HepG2 (cell line): ENCODE measurements around the gene MRPL50. TPM values are rescaled to one million over a fixed set of nuclear protein-coding genes. Genes with fewer than 3 reads are reported as not detected.

ENCODE experiments used
- ATM ChIP-seq: fragments of 450-650 bp; IDR thresholded peaks from 2 replicates; pipeline ENCODE4 v1.7.1; 2017; ENCODE audit warnings: mild to moderate bottlenecking, borderline replicate concordance
- BCL3 ChIP-seq: sonication (generic); formaldehyde crosslinking; IDR thresholded peaks from 2 replicates; pipeline ENCODE4 v1.5.1; 2020; ENCODE audit warnings: mild to moderate bottlenecking, missing genetic modification reagents, moderate library complexity
- CENPT ChIP-seq: sonication (generic); formaldehyde crosslinking; IDR thresholded peaks from 2 replicates; pipeline ENCODE4 v1.8.0; 2022; ENCODE audit warnings: low read depth, mild to moderate bottlenecking, moderate library complexity, missing genetic modification reagents
- CHD4 ChIP-seq: fragments of 200-600 bp; sonication (generic); IDR thresholded peaks from 2 replicates; pipeline ENCODE4 v1.7.0; 2017; ENCODE audit warnings: mild to moderate bottlenecking, low read length, borderline replicate concordance
- FLYWCH1 ChIP-seq: sonication (generic); formaldehyde crosslinking; IDR thresholded peaks from 2 replicates; pipeline ENCODE4 v1.8.1; 2023; ENCODE audit warnings: mild to moderate bottlenecking, missing genetic modification reagents
- GATA4 ChIP-seq: sonication (generic); IDR thresholded peaks from 2 replicates; pipeline ENCODE4 v1.6.1; 2016; ENCODE audit warnings: antibody characterized with exemption, low read depth, borderline replicate concordance
- HNRNPLL ChIP-seq: fragments of 200-400 bp; formaldehyde crosslinking; IDR thresholded peaks from 2 replicates; pipeline ENCODE4 v1.6.1; 2017; ENCODE audit warnings: mild to moderate bottlenecking, low read depth, low read length; ENCODE audit not compliant: poor library complexity, severe bottlenecking
- HOXA7 ChIP-seq: sonication (generic); formaldehyde crosslinking; IDR thresholded peaks from 2 replicates; pipeline ENCODE4 v1.8.1; 2022; ENCODE audit warnings: mild to moderate bottlenecking, missing genetic modification reagents, moderate library complexity
- JUN ChIP-seq: sonication (generic); formaldehyde crosslinking; IDR thresholded peaks from 2 replicates; pipeline ENCODE4 v1.4.0; 2020; ENCODE audit warnings: mild to moderate bottlenecking, missing genetic modification reagents
- MEIS1 ChIP-seq: sonication (generic); formaldehyde crosslinking; IDR thresholded peaks from 2 replicates; pipeline ENCODE4 v1.9.0; 2021; ENCODE audit warnings: mild to moderate bottlenecking, missing genetic modification reagents, moderate library complexity, borderline replicate concordance
- NFATC3 ChIP-seq: sonication (generic); formaldehyde crosslinking; IDR thresholded peaks from 2 replicates; pipeline ENCODE4 v1.5.1; 2020; ENCODE audit warnings: mild to moderate bottlenecking, missing genetic modification reagents
- NONO ChIP-seq, 2 experiments: fragments of 450-650 bp in 1 of 2; sonication (generic) in 1 of 2; formaldehyde crosslinking in 1 of 2; IDR thresholded peaks in 1 of 2; conservative IDR thresholded peaks in 1 of 2; 2 replicates each; pipeline versions ENCODE4 v1.6.1 to v1.8.0; 2017 to 2022; ENCODE audit warnings: mild to moderate bottlenecking in 1 of 2, missing genetic modification reagents in 1 of 2, moderate library complexity in 1 of 2
- SIN3B ChIP-seq: fragments of 150-350 bp; IDR thresholded peaks from 2 replicates; pipeline ENCODE4 v1.6.1; 2014; ENCODE audit warnings: low read length
- SP2 ChIP-seq: sonication (generic); formaldehyde crosslinking; IDR thresholded peaks from 2 replicates; pipeline ENCODE4 v1.5.1; 2020; ENCODE audit warnings: mild to moderate bottlenecking, missing genetic modification reagents
- TMF1 ChIP-seq: sonication (generic); formaldehyde crosslinking; IDR thresholded peaks from 2 replicates; pipeline ENCODE4 v1.8.1; 2022; ENCODE audit warnings: low read depth, missing genetic modification reagents
- ZBTB1 ChIP-seq: sonication (generic); formaldehyde crosslinking; IDR thresholded peaks from 2 replicates; pipeline ENCODE4 v1.4.0; 2020; ENCODE audit warnings: missing genetic modification reagents, borderline replicate concordance
- ZBTB3 ChIP-seq: sonication (generic); formaldehyde crosslinking; IDR thresholded peaks from 2 replicates; pipeline ENCODE4 v1.4.0; 2020; ENCODE audit warnings: low read depth, mild to moderate bottlenecking, moderate library complexity, missing genetic modification reagents, borderline replicate concordance
- ZFP36 ChIP-seq: fragments of 150-350 bp; IDR thresholded peaks from 2 replicates; pipeline ENCODE4 v1.6.1; 2018; ENCODE audit warnings: borderline replicate concordance, low read length, low read depth; ENCODE audit not compliant: partially characterized antibody
- ZHX1 ChIP-seq: sonication (generic); formaldehyde crosslinking; IDR thresholded peaks from 2 replicates; pipeline ENCODE4 v1.8.1; 2022; ENCODE audit warnings: low read depth, mild to moderate bottlenecking, missing genetic modification reagents
- ZNF18 ChIP-seq: sonication (generic); formaldehyde crosslinking; IDR thresholded peaks from 2 replicates; pipeline ENCODE4 v1.8.0; 2022; ENCODE audit warnings: mild to moderate bottlenecking, missing genetic modification reagents; ENCODE audit not compliant: insufficient replicate concordance
- ZNF264 ChIP-seq: sonication (generic); formaldehyde crosslinking; IDR thresholded peaks from 2 replicates; pipeline ENCODE4 v1.4.0; 2020; ENCODE audit warnings: missing genetic modification reagents
- ZNF3 ChIP-seq: IDR thresholded peaks from 2 replicates; pipeline ENCODE4 v1.7.0; 2017; ENCODE audit warnings: inconsistent platforms
- ZNF430 ChIP-seq: sonication (generic); formaldehyde crosslinking; IDR thresholded peaks from 2 replicates; pipeline ENCODE4 v1.9.0; 2021; ENCODE audit warnings: mild to moderate bottlenecking, missing genetic modification reagents
- ZNF496 ChIP-seq: sonication (generic); formaldehyde crosslinking; IDR thresholded peaks from 2 replicates; pipeline ENCODE4 v1.8.1; 2023; ENCODE audit warnings: mild to moderate bottlenecking, moderate library complexity, missing genetic modification reagents; ENCODE audit not compliant: insufficient replicate concordance
- ZNF563 ChIP-seq: sonication (generic); formaldehyde crosslinking; IDR thresholded peaks from 2 replicates; pipeline ENCODE4 v1.8.0; 2022; ENCODE audit warnings: mild to moderate bottlenecking, moderate library complexity, missing genetic modification reagents
- ZNF614 ChIP-seq: IDR thresholded peaks from 2 replicates; pipeline ENCODE4 v1.6.1; 2018; ENCODE audit warnings: missing biosample characterization, missing genetic modification reagents, inconsistent platforms, borderline replicate concordance
- polyA plus RNA-seq, 8 experiments: library from polyadenylated mRNA; depleted of rRNA in 3 of 8; stranded (reverse) in 7 of 8; unstranded in 1 of 8; fragments of >200 nt; fragmentation: Illumina TruSeq in 4 of 8; extraction: Trizol in 4 of 8; gene quantifications; 2 replicates each; pipeline versions ENCODE4 v1.2.1 to v1.2.3, GENCODE V29; 2011 to 2016; ENCODE audit warnings: low read depth in 4 of 8, missing spikeins in 1 of 8, mixed read lengths in 1 of 8; ENCODE audit not compliant: insufficient read depth in 1 of 8
- total RNA-seq, 5 experiments: library from RNA; depleted of rRNA; stranded (reverse); fragments of >200 nt; fragmentation: Illumina TruSeq; extraction: Trizol; gene quantifications; 2 replicates each; pipeline ENCODE4 v1.2.3, GENCODE V29; 2016; ENCODE audit warnings: low read depth in 1 of 5

The MRPL50 gene
- total and polyA plus RNA-seq, 2 of the 13 experiments (the other 11 are each of a cell fraction or from before 2014, with no cell fraction given) = 37.1 to 70.0 TPM

GRCh38 chr9:101433229-101433628, 34.8 kb upstream of the MRPL50 start (continued):
- TF ChIP-seq NONO (IDR thresholded peaks at IDR 0.05) (no peak), NONO (CRISPR knock-in tag; conservative IDR thresholded peaks at IDR 0.05) (0 out of 2 replicates have a peak, but pooled peaks have one; percentile 50), GATA4 (peak; percentile 72; the same call in 1 of the 2 replicates), BCL3 (CRISPR knock-in tag) (no peak), TMF1 (no peak), ZNF614 (peak; percentile 92), NFATC3 (no peak), FLYWCH1 (CRISPR knock-in tag) (no peak), HOXA7 (CRISPR knock-in tag) (no peak), SP2 (no peak), ZBTB1 (CRISPR knock-in tag) (no peak), ZFP36 (no peak), ZNF496 (CRISPR knock-in tag) (no peak), JUN (CRISPR knock-in tag) (no peak), SIN3B (no peak), MEIS1 (CRISPR knock-in tag) (no peak; the same call in 1 of the 2 replicates), ZNF18 (CRISPR knock-in tag) (no peak), ZNF430 (CRISPR knock-in tag) (no peak), ATM (no peak), ZNF3 (CRISPR knock-in tag) (no peak), HNRNPLL (no peak), ZNF563 (no peak), ZBTB3 (no peak), ZNF264 (CRISPR knock-in tag) (peak; percentile 28; the same call in 1 of the 2 replicates), CENPT (CRISPR knock-in tag) (no peak), CHD4 (no peak), ZHX1 (CRISPR knock-in tag) (no peak)
